Head of caudate nucleus (tissue), 42 donors: ENCODE data around the gene SLCO4A1.

ENCODE experiments used
- DNase-seq, 42 donors: peaks; one replicate each; pipeline versions ENCODE4 v3.0.0 to v3.0.0-alpha.2; 2020 to 2021; ENCODE audit warnings: mixed read lengths in 7 of 42
- intact Hi-C: fragments of 100-400 bp; cut with DNase I; formaldehyde crosslinking; loops from one replicate; pipeline ENCODE4 v1.15.0; 2022

The SLCO4A1 gene

DNA sequence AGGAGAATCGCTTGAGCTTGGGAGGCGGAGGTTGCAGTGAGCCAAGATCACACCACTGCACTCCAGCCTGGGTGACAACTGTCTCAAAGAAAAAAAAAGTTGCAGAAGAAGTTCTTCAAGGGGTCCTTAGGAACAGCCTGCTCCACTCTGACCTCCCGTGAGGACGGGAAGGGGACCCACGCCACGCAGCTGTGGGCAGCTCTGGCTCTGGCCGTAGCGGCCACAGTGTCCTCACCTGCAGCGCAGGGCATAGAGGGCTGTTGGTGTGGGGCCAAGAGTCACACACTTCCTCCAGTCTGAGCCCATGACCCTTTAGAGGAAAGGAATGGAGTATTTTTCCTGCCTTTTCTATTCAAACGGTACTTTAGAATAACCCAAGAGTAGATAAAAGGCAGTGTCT is 71.7 kb downstream of the SLCO4A1 start:
- DNase-seq: no peak

DNA sequence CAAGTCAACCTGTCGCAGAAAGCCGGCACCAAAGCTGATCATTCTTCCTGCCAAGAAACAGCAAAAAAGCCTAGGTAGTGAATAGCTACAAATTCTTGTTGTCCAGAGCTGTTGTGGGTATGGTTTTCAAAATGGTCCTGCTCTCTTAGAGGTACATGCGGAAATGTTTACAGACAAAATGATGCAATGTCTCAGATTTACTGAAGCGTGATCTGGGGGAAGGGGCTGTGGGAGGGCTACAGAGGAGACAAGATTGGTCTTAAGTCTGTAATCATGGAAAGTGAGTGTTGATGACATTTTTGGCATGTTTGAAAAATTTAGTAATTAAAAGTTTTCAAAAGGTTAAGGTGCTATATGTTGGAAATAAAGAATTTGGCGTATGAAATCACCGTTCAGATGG is 72.5 kb downstream of the SLCO4A1 start:
- intact Hi-C loops: no loop called here

More for the DNA sequence above, 71.7 kb downstream of the SLCO4A1 start:
- intact Hi-C loops: no loop called here

DNA sequence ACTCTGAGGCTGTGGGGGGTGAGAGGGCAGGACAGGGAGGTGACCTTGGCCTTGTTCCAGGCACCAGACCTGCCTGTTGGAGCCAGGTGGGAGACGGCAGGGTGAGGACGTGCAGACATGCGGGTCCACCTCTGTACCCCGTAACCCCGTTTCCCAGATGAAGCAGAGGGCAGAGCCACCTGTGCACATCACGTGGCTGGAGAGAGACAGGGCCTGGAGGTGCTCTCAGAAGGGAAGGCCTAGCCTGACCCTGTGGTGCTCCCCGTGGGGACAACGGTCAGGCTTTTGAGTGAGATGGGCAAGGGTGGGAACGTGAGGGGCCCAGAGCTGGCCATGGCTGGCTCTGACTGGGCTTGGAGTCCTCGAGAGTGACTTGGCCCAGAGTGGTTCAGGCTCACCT is 72.9 kb downstream of the SLCO4A1 start:
- intact Hi-C loops: no loop called here
- DNase-seq: no peak

More for the DNA sequence above, 72.5 kb downstream of the SLCO4A1 start:
- no peak for DNase-seq

DNA sequence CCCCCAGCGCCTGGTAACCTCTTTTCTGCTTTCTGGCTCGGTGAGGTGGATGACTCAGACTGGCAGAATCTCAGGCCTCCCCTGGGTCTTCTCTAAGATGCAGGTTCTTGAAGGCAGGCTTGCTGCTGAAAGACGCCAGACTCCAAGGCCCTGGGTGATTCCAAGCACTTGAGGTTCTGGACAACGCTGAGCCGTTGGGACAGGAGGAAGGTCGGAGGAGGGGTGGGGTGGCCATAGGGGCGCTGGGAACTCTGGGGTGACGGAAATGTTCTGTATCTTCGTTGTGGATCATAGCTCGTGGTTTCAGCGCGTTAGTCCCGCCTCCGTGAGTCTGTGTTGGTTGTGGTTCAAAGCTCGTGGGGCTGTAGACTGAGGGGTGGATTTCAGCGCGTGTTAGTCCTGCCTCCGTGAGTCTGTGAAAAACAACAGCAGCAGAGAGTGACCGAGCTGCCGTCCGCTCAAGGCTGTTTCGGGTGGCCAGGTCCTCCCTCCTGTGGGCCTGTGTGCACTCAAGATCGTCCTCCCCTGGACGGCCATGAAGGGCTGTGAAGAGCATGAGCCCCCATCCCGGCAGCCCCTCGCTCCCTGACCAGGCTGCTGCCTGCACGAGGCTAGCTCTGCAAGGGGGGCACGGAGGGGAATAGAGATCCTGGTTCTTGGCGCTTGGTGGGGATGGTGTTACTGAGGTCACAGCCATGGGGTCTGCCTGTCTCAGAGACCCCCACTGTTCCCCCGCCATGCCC is 74.1 kb downstream of the SLCO4A1 start:
- intact Hi-C loops: no loop called here
- no peak for DNase-seq

DNA sequence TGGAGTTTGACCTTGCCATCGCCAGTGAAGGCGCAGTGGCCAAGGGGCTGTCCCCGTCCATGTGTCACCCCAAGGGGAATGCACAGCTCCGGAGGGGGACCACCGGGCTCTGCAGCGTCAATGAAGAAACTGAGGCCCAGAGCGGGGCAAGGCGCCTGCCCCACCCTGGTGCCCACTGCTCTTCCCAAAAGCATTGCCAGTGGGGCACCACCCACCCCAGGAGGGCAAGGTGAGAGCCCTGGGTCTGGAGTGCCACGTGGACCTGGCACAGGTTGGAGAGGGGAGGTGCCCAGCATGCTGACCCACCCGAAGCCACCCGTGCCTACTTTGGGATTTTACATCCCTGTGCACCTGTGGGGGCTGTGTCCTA is 74.6 kb downstream of the SLCO4A1 start:
- intact Hi-C loops: no loop called here
- DNase-seq: no peak

DNA sequence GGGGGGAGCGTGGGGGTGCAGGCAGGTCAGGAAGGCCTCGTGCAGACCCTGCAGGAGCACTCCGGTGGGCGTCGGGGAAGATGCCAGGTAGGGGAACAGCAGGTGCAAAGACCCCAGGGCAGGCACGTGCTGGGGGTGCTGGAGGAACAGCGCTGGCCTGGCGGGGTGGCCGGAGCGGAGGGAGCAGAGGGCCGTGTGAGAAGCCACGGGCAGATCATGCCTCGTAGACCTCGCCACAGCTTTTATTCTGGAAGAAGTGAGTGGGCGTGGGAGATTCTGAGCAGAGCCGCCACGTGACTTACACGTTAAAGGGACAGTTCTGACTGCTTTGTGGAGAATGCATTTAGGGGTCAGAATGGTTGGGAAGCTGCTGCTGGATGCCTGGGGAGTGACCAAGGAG is 75.6 kb downstream of the SLCO4A1 start:
- DNase-seq: no peak
- intact Hi-C loops: no loop called here

DNA sequence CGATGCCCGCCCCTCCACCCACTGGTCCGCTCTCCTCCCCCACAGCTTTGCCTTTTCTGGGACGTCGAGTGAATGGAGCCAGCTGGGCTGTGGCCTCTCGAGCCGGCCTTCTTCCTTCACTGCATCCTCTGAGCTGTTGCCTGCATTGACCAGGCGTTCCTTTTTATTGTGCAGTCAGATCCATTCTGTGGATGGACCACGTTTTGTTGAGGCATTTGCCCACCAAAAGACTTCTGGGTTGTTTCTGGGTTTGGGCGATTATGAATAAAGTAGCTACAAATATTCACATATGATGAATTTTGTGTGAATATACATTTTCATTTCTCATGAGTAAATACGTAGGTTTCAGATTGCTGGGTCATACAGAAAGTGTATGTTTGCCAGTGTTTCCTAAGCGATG is 76.2 kb downstream of the SLCO4A1 start:
- DNase-seq: no peak
- intact Hi-C loops: no loop called here

DNA sequence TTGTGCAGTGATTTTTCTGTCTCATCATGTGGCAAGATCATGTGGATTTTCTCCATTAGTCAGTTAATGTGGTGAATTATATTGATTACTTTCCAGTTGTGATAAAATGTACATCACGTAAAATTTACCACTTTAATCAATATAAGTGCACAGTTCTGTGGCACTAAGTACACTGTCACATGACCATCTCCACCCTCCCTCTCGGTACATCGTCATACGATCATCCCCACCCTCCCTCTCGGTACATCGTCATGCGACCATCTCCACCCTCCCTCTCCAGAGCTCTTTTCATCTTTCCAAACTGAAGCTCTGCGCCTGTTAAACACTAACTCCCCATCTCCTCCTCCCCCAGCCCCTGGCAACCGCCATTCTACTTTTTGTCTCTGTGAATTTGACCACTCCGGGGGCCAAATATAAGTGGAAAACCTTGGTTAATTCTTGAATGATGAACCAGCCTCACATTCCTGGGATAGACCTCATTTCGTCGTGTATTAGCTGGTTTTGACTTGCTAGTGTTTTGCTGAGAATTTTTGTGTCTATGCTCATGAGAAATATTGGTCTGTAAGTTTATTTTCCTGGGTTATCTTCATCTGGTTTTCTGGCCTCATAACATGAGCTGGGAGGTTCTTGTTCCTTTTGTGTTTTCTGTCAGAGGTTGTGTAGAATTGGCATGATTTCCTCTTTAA is 77.1 kb downstream of the SLCO4A1 start:
- intact Hi-C loops: no loop called here

More for the DNA sequence above, 77.1 kb downstream of the SLCO4A1 start:
- no peak for DNase-seq
